HG03571 (cell line): ENCODE results near the gene ELF1.
"Not testable (repeated sequence)": the region's sequence is repeated elsewhere in the genome, so short reads cannot be mapped to it uniquely, and the experiment has no call there.

Source experiments
- ATAC-seq: cut with Tn5 transposase; IDR thresholded peaks from one replicate; pipeline ENCODE4 v1.9.1; 2021; ENCODE audit not compliant: unreplicated experiment

ELF1 gene

GRCh38 chr13:40895227-40896184 lies 123.6 kb downstream of the ELF1 start:
- no peak for ATAC-seq

DNA sequence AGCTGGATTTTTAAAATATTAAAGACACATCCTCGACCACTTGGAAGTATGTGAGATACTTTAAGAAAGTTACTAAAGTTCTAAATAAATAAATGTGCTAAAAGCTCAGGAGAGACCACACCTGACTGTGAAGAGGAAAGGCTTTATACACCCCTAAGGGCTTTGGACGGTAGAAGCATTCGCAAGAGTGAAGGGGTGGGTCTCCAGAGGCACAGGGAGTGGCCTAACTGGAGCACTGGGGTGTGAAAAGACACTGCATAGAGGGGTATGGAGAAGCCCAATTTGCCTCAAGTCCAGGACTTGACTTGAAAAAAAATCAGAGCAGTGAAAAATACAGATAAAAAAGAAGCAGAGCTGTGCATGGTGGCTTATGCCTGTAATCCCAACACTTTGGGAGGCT lies 125.5 kb downstream of the ELF1 start:
- ATAC-seq = not testable (repeated sequence)

GRCh38 chr13:40886017-40886416 lies 133.1 kb downstream of the ELF1 start:
- ATAC-seq = no peak

- ATAC-seq = not testable (repeated sequence)
Observed at GRCh38 chr13:40884175-40884574, 134.9 kb downstream of the ELF1 start.
